ENCODE measurements around the gene SUN1.

Gene SUN1

DNA sequence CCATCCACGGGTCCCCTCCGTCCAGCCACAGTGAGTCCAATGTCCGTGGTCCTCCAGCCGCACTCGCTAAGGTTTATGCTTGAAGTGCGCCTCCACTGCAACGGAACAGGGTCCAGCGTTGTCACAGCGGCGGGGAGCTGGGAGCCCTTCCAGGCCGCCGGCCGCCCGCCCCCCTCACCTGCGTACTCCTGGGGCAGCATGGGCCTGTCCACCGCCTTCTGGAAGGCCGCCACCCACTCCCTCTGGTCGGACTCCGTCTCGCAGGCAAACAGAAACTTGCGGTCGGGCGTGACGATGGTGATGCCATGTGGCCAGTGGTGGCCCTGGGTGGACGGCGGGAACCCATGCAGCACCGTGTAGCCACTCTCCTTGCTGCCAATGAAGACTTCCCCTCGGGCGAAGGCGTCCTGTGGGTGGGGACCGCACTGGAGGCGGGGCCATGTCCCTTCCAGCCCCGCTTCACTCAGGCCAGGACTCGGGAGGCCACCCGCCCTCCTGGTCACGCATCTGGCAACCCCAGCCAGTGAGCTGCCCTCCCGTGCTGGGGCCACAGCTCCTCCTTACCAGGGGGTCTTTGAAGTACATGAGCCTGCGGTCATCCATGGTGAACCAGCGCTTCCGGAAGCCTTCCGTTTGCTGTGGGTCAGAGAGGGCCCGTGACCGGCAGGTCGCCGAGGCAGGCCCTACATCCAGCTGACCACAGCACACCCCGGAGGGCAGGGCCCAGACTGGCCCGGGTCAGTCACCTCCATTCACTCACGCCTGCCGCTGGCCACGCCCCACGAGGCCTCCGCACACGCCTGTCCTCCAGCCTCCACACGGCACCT lies 66.8 kb downstream of the SUN1 start:
- no peak for ATAC-seq
- TF ChIP-seq SNAI2 (CRISPR knock-in tag; IDR thresholded peaks at IDR 0.05): no peak
- TF ChIP-seq, protein P1, sequence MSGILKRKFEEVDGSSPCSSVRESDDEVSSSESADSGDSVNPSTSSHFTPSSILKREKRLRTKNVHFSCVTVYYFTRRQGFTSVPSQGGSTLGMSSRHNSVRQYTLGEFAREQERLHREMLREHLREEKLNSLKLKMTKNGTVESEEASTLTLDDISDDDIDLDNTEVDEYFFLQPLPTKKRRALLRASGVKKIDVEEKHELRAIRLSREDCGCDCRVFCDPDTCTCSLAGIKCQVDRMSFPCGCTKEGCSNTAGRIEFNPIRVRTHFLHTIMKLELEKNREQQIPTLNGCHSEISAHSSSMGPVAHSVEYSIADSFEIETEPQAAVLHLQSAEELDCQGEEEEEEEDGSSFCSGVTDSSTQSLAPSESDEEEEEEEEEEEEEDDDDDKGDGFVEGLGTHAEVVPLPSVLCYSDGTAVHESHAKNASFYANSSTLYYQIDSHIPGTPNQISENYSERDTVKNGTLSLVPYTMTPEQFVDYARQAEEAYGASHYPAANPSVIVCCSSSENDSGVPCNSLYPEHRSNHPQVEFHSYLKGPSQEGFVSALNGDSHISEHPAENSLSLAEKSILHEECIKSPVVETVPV (CRISPR knock-in tag; IDR thresholded peaks at IDR 0.05): no peak
- no peak for TF ChIP-seq BACH2 (CRISPR knock-in tag; IDR thresholded peaks at IDR 0.05; ENCODE audit: borderline replicate concordance)
- TF ChIP-seq TOX (CRISPR knock-in tag; IDR thresholded peaks at IDR 0.05; ENCODE audit: borderline replicate concordance): no peak
- TF ChIP-seq ZFP3 (CRISPR knock-in tag; IDR thresholded peaks at IDR 0.05): no peak
- TF ChIP-seq GLIS3 (CRISPR knock-in tag; IDR thresholded peaks at IDR 0.05): no peak
- TF ChIP-seq, protein P2, sequence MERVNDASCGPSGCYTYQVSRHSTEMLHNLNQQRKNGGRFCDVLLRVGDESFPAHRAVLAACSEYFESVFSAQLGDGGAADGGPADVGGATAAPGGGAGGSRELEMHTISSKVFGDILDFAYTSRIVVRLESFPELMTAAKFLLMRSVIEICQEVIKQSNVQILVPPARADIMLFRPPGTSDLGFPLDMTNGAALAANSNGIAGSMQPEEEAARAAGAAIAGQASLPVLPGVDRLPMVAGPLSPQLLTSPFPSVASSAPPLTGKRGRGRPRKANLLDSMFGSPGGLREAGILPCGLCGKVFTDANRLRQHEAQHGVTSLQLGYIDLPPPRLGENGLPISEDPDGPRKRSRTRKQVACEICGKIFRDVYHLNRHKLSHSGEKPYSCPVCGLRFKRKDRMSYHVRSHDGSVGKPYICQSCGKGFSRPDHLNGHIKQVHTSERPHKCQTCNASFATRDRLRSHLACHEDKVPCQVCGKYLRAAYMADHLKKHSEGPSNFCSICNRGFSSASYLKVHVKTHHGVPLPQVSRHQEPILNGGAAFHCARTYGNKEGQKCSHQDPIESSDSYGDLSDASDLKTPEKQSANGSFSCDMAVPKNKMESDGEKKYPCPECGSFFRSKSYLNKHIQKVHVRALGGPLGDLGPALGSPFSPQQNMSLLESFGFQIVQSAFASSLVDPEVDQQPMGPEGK (CRISPR knock-in tag; IDR thresholded peaks at IDR 0.05; ENCODE audit: borderline replicate concordance): no peak
- TF ChIP-seq ISL1 (CRISPR knock-in tag; IDR thresholded peaks at IDR 0.05): no peak
- TF ChIP-seq ZNF8 (CRISPR knock-in tag; IDR thresholded peaks at IDR 0.05): no peak
- TF ChIP-seq ESRRG (CRISPR knock-in tag; IDR thresholded peaks at IDR 0.05): no peak
- no peak for TF ChIP-seq PPARA (CRISPR knock-in tag; IDR thresholded peaks at IDR 0.05; ENCODE audit: borderline replicate concordance)
- TF ChIP-seq ARNTL (CRISPR knock-in tag; IDR thresholded peaks at IDR 0.05; ENCODE audit: borderline replicate concordance, low read depth): no peak
- TF ChIP-seq ZNF70 (CRISPR knock-in tag; IDR thresholded peaks at IDR 0.05): no peak
- TF ChIP-seq TCF4 (CRISPR knock-in tag; IDR thresholded peaks at IDR 0.05; ENCODE audit: borderline replicate concordance): no peak

DNA sequence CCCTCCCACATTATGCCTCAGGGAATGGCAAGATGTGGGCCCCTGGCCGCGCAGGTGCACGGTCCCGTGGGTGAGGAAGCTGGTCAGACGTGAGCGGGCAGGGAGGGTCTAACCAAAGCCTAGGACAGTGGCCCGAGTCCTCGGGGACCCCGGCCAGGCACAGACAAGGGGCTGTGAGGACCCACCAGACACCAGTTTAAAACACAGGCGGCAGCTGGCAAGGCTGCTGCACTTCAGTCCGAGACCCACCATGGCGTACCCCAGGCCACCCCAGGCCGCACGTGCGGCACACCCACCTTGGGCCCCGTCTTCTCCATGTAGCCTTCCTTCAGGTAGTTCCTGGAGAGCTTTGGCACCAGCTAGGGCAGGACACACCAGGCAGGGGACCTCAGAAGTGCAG lies 67.5 kb downstream of the SUN1 start:
- TF ChIP-seq ZC3H10 (CRISPR knock-in tag; IDR thresholded peaks at IDR 0.05): no peak
- TF ChIP-seq ZFP30 (CRISPR knock-in tag; IDR thresholded peaks at IDR 0.05): no peak
- TF ChIP-seq TCF4 (CRISPR knock-in tag; IDR thresholded peaks at IDR 0.05; ENCODE audit: borderline replicate concordance): no peak
- no peak for TF ChIP-seq ZNF8 (CRISPR knock-in tag; IDR thresholded peaks at IDR 0.05)
- TF ChIP-seq ESRRG (CRISPR knock-in tag; IDR thresholded peaks at IDR 0.05): no peak
- TF ChIP-seq, protein P3, sequence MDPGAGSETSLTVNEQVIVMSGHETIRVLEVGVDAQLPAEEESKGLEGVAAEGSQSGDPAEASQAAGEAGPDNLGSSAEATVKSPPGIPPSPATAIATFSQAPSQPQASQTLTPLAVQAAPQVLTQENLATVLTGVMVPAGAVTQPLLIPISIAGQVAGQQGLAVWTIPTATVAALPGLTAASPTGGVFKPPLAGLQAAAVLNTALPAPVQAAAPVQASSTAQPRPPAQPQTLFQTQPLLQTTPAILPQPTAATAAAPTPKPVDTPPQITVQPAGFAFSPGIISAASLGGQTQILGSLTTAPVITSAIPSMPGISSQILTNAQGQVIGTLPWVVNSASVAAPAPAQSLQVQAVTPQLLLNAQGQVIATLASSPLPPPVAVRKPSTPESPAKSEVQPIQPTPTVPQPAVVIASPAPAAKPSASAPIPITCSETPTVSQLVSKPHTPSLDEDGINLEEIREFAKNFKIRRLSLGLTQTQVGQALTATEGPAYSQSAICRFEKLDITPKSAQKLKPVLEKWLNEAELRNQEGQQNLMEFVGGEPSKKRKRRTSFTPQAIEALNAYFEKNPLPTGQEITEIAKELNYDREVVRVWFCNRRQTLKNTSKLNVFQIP (CRISPR knock-in tag; IDR thresholded peaks at IDR 0.05; ENCODE audit: borderline replicate concordance, low read depth): no peak
- TF ChIP-seq, protein P4, sequence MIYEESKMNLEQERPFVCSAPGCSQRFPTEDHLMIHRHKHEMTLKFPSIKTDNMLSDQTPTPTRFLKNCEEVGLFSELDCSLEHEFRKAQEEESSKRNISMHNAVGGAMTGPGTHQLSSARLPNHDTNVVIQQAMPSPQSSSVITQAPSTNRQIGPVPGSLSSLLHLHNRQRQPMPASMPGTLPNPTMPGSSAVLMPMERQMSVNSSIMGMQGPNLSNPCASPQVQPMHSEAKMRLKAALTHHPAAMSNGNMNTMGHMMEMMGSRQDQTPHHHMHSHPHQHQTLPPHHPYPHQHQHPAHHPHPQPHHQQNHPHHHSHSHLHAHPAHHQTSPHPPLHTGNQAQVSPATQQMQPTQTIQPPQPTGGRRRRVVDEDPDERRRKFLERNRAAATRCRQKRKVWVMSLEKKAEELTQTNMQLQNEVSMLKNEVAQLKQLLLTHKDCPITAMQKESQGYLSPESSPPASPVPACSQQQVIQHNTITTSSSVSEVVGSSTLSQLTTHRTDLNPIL (CRISPR knock-in tag; IDR thresholded peaks at IDR 0.05; ENCODE audit: low read depth): no peak
- TF ChIP-seq SNAI2 (CRISPR knock-in tag; IDR thresholded peaks at IDR 0.05): no peak
- no peak for TF ChIP-seq BACH2 (CRISPR knock-in tag; IDR thresholded peaks at IDR 0.05; ENCODE audit: borderline replicate concordance)
- TF ChIP-seq OSR1 (CRISPR knock-in tag; IDR thresholded peaks at IDR 0.05): no peak
- no peak for TF ChIP-seq TOX (CRISPR knock-in tag; IDR thresholded peaks at IDR 0.05; ENCODE audit: borderline replicate concordance)
- TF ChIP-seq ZNF565 (CRISPR knock-in tag; conservative IDR thresholded peaks at IDR 0.05; ENCODE audit: low read depth): no peak
- TF ChIP-seq PPARA (CRISPR knock-in tag; IDR thresholded peaks at IDR 0.05; ENCODE audit: borderline replicate concordance): no peak
- ATAC-seq: no peak

DNA sequence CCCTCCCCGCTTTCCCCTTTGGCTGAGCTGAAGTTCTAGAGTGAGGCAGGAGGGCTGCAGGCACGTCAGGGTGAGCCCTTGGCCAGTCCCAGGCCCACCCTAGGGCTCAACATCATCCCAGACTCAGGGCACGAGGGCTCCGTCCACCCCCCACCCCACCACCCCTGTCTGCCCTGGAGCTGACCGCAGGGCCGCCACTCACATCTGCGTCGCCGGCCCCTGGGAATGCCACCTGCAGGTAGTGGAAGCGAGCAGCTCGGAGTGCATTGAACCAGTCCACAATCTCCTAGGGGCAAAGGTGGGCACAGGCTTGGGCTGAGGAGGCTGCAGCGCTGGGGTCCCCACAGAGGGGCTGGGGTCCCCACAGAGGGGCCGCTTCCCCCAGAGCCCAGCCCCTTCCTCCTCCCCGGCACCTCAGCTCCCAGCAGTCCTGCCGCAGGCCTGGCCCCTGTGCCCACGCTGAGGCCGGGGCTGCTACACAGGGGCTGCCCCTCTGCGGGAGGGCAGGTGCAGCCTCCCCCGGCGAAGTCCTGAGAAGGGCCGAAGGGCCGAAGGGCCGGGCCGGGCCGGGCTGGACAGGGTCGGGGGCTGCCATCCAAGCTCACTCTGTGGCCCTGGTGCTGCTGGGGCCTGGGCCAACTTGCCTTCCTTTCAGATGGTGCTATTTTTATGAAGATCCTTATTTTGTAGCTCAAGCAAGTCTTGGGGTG lies 68.2 kb downstream of the SUN1 start:
- no peak for ATAC-seq
- no peak for TF ChIP-seq TOX (CRISPR knock-in tag; IDR thresholded peaks at IDR 0.05; ENCODE audit: borderline replicate concordance)
- TF ChIP-seq ISL1 (CRISPR knock-in tag; IDR thresholded peaks at IDR 0.05): no peak
- TF ChIP-seq ARNTL (CRISPR knock-in tag; IDR thresholded peaks at IDR 0.05; ENCODE audit: borderline replicate concordance, low read depth): no peak
- TF ChIP-seq ZNF8 (CRISPR knock-in tag; IDR thresholded peaks at IDR 0.05): no peak
- TF ChIP-seq RARB (CRISPR knock-in tag; IDR thresholded peaks at IDR 0.05): no peak

All from SK-N-SH treated with all-trans-retinoic acid at 6 μM for 48 hours (cell line).